K562 (cell line): ENCODE results near the gene AMFR. TPM values are rescaled to one million over a fixed set of nuclear protein-coding genes. Genes with fewer than 3 reads are reported as not detected.

Experiments
- polyA plus RNA-seq, 8 experiments: library from polyadenylated mRNA; depleted of rRNA in 4 of 8; stranded (reverse) in 5 of 8; unstranded in 3 of 8; fragments of >200 nt; fragmentation: Nextera tagmentation in 2 of 8; fragmentation: Illumina TruSeq in 1 of 8; extraction: Ambion mirVana in 2 of 8; extraction: Trizol in 1 of 8; gene quantifications; 2 replicates each; pipeline versions ENCODE4 v1.2.1 to v1.2.3, GENCODE V29; 2011 to 2014; ENCODE audit warnings: inconsistent platforms in 1 of 8, missing spikeins in 1 of 8
- total RNA-seq, 7 experiments: library from RNA; depleted of rRNA in 6 of 7; stranded (reverse); fragments of >200 nt in 6 of 7; fragmentation: Illumina TruSeq in 2 of 7; extraction: Trizol in 2 of 7; gene quantifications; 2 replicates each; pipeline versions ENCODE4 v1.2.1 to v1.2.3, GENCODE V29; 2011 to 2021; ENCODE audit warnings: low replicate concordance in 1 of 7
- TF ChIP-seq, protein P1 (sequence below): fragments of 450-650 bp; IDR thresholded peaks from 2 replicates; pipeline ENCODE4 v1.6.1; 2016; ENCODE audit warnings: mild to moderate bottlenecking, moderate library complexity

Gene AMFR
- total and polyA plus RNA-seq, 9 of the 15 experiments (the other 6 are each of a cell fraction or from before 2014, with no cell fraction given), result 15.6 to 113 (median 58.4) TPM

- TF ChIP-seq, protein P1, sequence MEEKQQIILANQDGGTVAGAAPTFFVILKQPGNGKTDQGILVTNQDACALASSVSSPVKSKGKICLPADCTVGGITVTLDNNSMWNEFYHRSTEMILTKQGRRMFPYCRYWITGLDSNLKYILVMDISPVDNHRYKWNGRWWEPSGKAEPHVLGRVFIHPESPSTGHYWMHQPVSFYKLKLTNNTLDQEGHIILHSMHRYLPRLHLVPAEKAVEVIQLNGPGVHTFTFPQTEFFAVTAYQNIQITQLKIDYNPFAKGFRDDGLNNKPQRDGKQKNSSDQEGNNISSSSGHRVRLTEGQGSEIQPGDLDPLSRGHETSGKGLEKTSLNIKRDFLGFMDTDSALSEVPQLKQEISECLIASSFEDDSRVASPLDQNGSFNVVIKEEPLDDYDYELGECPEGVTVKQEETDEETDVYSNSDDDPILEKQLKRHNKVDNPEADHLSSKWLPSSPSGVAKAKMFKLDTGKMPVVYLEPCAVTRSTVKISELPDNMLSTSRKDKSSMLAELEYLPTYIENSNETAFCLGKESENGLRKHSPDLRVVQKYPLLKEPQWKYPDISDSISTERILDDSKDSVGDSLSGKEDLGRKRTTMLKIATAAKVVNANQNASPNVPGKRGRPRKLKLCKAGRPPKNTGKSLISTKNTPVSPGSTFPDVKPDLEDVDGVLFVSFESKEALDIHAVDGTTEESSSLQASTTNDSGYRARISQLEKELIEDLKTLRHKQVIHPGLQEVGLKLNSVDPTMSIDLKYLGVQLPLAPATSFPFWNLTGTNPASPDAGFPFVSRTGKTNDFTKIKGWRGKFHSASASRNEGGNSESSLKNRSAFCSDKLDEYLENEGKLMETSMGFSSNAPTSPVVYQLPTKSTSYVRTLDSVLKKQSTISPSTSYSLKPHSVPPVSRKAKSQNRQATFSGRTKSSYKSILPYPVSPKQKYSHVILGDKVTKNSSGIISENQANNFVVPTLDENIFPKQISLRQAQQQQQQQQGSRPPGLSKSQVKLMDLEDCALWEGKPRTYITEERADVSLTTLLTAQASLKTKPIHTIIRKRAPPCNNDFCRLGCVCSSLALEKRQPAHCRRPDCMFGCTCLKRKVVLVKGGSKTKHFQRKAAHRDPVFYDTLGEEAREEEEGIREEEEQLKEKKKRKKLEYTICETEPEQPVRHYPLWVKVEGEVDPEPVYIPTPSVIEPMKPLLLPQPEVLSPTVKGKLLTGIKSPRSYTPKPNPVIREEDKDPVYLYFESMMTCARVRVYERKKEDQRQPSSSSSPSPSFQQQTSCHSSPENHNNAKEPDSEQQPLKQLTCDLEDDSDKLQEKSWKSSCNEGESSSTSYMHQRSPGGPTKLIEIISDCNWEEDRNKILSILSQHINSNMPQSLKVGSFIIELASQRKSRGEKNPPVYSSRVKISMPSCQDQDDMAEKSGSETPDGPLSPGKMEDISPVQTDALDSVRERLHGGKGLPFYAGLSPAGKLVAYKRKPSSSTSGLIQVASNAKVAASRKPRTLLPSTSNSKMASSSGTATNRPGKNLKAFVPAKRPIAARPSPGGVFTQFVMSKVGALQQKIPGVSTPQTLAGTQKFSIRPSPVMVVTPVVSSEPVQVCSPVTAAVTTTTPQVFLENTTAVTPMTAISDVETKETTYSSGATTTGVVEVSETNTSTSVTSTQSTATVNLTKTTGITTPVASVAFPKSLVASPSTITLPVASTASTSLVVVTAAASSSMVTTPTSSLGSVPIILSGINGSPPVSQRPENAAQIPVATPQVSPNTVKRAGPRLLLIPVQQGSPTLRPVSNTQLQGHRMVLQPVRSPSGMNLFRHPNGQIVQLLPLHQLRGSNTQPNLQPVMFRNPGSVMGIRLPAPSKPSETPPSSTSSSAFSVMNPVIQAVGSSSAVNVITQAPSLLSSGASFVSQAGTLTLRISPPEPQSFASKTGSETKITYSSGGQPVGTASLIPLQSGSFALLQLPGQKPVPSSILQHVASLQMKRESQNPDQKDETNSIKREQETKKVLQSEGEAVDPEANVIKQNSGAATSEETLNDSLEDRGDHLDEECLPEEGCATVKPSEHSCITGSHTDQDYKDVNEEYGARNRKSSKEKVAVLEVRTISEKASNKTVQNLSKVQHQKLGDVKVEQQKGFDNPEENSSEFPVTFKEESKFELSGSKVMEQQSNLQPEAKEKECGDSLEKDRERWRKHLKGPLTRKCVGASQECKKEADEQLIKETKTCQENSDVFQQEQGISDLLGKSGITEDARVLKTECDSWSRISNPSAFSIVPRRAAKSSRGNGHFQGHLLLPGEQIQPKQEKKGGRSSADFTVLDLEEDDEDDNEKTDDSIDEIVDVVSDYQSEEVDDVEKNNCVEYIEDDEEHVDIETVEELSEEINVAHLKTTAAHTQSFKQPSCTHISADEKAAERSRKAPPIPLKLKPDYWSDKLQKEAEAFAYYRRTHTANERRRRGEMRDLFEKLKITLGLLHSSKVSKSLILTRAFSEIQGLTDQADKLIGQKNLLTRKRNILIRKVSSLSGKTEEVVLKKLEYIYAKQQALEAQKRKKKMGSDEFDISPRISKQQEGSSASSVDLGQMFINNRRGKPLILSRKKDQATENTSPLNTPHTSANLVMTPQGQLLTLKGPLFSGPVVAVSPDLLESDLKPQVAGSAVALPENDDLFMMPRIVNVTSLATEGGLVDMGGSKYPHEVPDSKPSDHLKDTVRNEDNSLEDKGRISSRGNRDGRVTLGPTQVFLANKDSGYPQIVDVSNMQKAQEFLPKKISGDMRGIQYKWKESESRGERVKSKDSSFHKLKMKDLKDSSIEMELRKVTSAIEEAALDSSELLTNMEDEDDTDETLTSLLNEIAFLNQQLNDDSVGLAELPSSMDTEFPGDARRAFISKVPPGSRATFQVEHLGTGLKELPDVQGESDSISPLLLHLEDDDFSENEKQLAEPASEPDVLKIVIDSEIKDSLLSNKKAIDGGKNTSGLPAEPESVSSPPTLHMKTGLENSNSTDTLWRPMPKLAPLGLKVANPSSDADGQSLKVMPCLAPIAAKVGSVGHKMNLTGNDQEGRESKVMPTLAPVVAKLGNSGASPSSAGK, result 0 out of 2 replicates have a peak, but pooled peaks have one; percentile 23
Measured at GRCh38 chr16:56317998-56318826, 107.1 kb downstream of the AMFR start (continued).
